ENCODE results near the gene RPS29. TPM values are rescaled to one million over a fixed set of nuclear protein-coding genes. Genes with fewer than 3 reads are reported as not detected.
"Not testable (repeated sequence)": the region's sequence is repeated elsewhere in the genome, so short reads cannot be mapped to it uniquely, and the experiment has no call there.

Gene RPS29
- total RNA-seq, 2 donors from 2014 or later, result 1,577 to 1,586 TPM

DNA sequence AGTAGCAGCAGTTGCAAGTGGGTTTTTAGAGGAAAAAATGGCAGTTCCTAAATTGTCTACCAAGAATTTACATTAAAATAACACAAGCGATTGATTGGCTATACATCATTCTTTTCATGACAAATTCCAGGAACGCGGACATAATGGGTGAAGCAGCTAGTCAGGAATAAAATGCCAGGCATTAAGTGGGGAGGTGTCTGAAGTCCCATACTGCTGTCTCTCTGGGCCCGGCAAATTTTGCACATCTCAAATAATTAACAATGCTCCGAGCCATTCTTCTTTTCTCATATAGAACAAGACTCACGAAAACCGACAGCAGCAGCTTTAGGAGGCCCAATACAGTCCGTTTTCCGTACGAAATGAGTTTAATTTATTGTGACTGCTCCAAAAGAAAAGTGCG is 33.5 kb upstream of the RPS29 start:
- peaks cover 16% of the 10 kb centered on the region for H3K4me1 Mint-ChIP-seq
- TF ChIP-seq, protein P1, sequence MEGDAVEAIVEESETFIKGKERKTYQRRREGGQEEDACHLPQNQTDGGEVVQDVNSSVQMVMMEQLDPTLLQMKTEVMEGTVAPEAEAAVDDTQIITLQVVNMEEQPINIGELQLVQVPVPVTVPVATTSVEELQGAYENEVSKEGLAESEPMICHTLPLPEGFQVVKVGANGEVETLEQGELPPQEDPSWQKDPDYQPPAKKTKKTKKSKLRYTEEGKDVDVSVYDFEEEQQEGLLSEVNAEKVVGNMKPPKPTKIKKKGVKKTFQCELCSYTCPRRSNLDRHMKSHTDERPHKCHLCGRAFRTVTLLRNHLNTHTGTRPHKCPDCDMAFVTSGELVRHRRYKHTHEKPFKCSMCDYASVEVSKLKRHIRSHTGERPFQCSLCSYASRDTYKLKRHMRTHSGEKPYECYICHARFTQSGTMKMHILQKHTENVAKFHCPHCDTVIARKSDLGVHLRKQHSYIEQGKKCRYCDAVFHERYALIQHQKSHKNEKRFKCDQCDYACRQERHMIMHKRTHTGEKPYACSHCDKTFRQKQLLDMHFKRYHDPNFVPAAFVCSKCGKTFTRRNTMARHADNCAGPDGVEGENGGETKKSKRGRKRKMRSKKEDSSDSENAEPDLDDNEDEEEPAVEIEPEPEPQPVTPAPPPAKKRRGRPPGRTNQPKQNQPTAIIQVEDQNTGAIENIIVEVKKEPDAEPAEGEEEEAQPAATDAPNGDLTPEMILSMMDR (conservative IDR thresholded peaks at IDR 0.05), result no peak

DNA sequence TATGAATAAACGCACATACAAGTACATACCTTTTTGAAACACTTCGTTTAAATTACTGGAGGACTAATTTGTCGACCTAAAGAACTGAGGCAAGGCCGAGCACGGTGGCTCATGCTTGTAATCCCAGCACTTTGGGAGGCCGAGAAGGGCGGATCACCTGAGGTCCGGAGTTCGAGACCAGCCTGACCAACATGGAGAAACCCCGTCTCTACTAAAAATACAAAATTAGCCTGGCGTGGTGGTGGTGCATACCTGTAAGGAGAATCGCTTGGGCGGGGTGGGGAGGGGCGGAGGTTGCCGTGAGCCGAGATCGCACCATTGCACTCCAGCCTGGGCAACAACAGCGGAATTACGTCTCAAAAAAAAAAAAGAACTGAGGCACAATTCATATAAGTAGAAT is 33.1 kb upstream of the RPS29 start:
- Histone ChIP-seq H3K9ac (ENCODE audit: extremely low read depth, low read length, poor library complexity, severe bottlenecking) (peak overlapping the region; percentile 88), H3K36me3 (ENCODE audit: control insufficient read depth, insufficient read depth, low read length) (peaks cover 54% of the 10 kb centered on the region), H3K4me3 (ENCODE audit: low read length) (peak overlapping the region; percentile 91)
- DNase-seq; H3K27me3 Mint-ChIP-seq (ENCODE audit: insufficient read depth); H3K27me3 ChIP-seq (ENCODE audit: control insufficient read depth, insufficient read depth, low read length, poor library complexity, severe bottlenecking); H3K4me1 ChIP-seq (ENCODE audit: control insufficient read depth, insufficient read depth, low read length); H3K9me3 ChIP-seq (ENCODE audit: control insufficient read depth, low read length); H3K27ac ChIP-seq (ENCODE audit: low read depth, low read length); H3K9me3 Mint-ChIP-seq: not testable (repeated sequence)
- WGBS, 2 experiments (ENCODE audit: insufficient coverage in 1 of 2, insufficient read length in 1 of 2), result 68 to 78% methylated on average over 15 to 19 of the region's 19 CpGs
- Mint-ChIP-seq H3K4me1 (peaks cover 16% of the 10 kb centered on the region), H3K36me3 (ENCODE audit: low read depth) (peaks cover 17% of the 10 kb centered on the region), H3K4me3 (peak overlapping the region; percentile 98), H3K27ac (peak overlapping the region; percentile 97)

More for the DNA sequence above, 33.5 kb upstream of the RPS29 start:
- Mint-ChIP-seq H3K4me3 (peak overlapping the region; percentile 98), H3K27me3 (ENCODE audit: insufficient read depth) (no peaks in the 10 kb centered on the region), H3K36me3 (ENCODE audit: low read depth) (peaks cover 16% of the 10 kb centered on the region), H3K27ac (peak overlapping the region; percentile 97), H3K9me3 (no peaks in the 10 kb centered on the region)
- 0 to 1% methylated on average over 7 to 11 of the region's 11 CpGs for WGBS, 2 experiments (ENCODE audit: insufficient coverage in 1 of 2, insufficient read length in 1 of 2)
- no peaks in the 10 kb centered on the region for H3K27me3 ChIP-seq (ENCODE audit: control insufficient read depth, insufficient read depth, low read length, poor library complexity, severe bottlenecking)
- no peaks in the 10 kb centered on the region for H3K9me3 ChIP-seq (ENCODE audit: control insufficient read depth, low read length)
- H3K9ac ChIP-seq (ENCODE audit: extremely low read depth, low read length, poor library complexity, severe bottlenecking), result peak overlapping the region; percentile 88
- no peak for DNase-seq
- peak overlapping the region; percentile 91 for H3K4me3 ChIP-seq (ENCODE audit: low read length)
- H3K4me1 ChIP-seq (ENCODE audit: control insufficient read depth, insufficient read depth, low read length), result no peaks in the 10 kb centered on the region
- H3K36me3 ChIP-seq (ENCODE audit: control insufficient read depth, insufficient read depth, low read length), result peaks cover 50% of the 10 kb centered on the region
- H3K27ac ChIP-seq (ENCODE audit: low read depth, low read length), result peak overlapping the region; percentile 93

DNA sequence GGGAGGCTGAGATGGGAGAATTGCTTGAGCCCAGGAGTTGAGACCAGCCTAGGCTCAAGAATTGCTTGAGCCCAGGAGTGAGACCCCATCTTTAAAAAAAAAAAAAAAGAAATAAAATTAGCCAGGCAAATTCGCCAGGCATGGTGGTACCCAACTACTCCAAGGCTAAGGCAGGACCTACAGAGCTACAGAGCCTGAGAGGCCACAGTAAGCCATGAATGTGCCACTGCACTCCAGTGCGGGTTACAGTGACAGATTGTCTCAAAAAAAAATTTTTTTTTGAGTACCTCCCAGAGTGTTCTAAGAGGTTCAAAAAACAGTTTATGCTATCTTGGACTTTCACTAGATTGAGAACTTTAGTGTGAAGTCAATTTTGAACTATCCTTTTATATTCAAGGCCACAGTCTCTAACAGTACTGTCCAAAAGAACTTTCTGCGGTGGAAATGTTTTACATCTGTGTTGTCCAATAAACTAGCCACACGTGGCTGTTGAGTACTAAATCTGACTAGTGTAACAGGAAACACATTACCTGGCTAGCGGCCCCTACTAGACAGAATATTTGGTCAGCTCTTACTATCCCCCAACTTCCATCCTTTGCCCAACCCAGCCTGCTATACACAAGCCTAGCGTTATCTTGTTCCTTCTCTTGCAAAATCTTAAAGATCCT is 31.8 kb upstream of the RPS29 start:
- Histone ChIP-seq H3K9ac (ENCODE audit: extremely low read depth, low read length, poor library complexity, severe bottlenecking) (no peak overlapping the region), H3K4me1 (ENCODE audit: control insufficient read depth, insufficient read depth, low read length) (no peaks in the 10 kb centered on the region), H3K4me3 (ENCODE audit: low read length) (no peak overlapping the region), H3K27ac (ENCODE audit: low read depth, low read length) (no peak overlapping the region), H3K9me3 (ENCODE audit: control insufficient read depth, low read length) (no peaks in the 10 kb centered on the region), H3K36me3 (ENCODE audit: control insufficient read depth, insufficient read depth, low read length) (peaks cover 52% of the 10 kb centered on the region), H3K27me3 (ENCODE audit: control insufficient read depth, insufficient read depth, low read length, poor library complexity, severe bottlenecking) (no peaks in the 10 kb centered on the region)
- Mint-ChIP-seq H3K36me3 (ENCODE audit: low read depth) (peaks cover 21% of the 10 kb centered on the region), H3K4me3 (no peak overlapping the region), H3K9me3 (no peaks in the 10 kb centered on the region), H3K27ac (no peak overlapping the region), H3K4me1 (peaks cover 16% of the 10 kb centered on the region), H3K27me3 (ENCODE audit: insufficient read depth) (no peaks in the 10 kb centered on the region)
- DNase-seq, result no peak
- TF ChIP-seq, protein P1 (conservative IDR thresholded peaks at IDR 0.05), result no peak
- WGBS, 2 experiments (ENCODE audit: insufficient coverage in 1 of 2, insufficient read length in 1 of 2), result 95 to 98% methylated on average over 5 to 6 of the region's 6 CpGs

Measured in endodermal cell (in vitro differentiated cells).